H9 (cell line): Measurements from ENCODE around the gene DPYSL5. TPM values are rescaled to one million over a fixed set of nuclear protein-coding genes. Genes with fewer than 3 reads are reported as not detected.

Experiments used
- DNase-seq: peaks from one replicate; pipeline ENCODE4 v3.0.0-alpha.2; 2017
- H2AFZ ChIP-seq: one replicate; pipeline ENCODE4 v1.6.1; 2013; ENCODE audit warnings: mild to moderate bottlenecking, low read length, control low read depth, moderate library complexity
- H2AK5ac ChIP-seq: 2 replicates; pipeline ENCODE4 v1.6.1; 2013; ENCODE audit warnings: low read length, control low read depth, mixed read lengths; ENCODE audit not compliant: insufficient read length
- H2BK120ac ChIP-seq: one replicate; pipeline ENCODE4 v1.6.1; 2013; ENCODE audit warnings: low read depth, mild to moderate bottlenecking, low read length, control low read depth, inconsistent platforms; ENCODE audit not compliant: poor library complexity, severe bottlenecking
- H2BK12ac ChIP-seq: 2 replicates; pipeline ENCODE4 v1.6.1; 2013; ENCODE audit warnings: low read length, control low read depth, mixed read lengths, low read depth; ENCODE audit not compliant: insufficient read length
- H2BK15ac ChIP-seq: 2 replicates; pipeline ENCODE4 v1.6.1; 2013; ENCODE audit warnings: low read depth, low read length, control low read depth
- H2BK20ac ChIP-seq: one replicate; pipeline ENCODE4 v1.6.1; 2013; ENCODE audit warnings: low read depth, mild to moderate bottlenecking, low read length, control low read depth, inconsistent platforms; ENCODE audit not compliant: poor library complexity, severe bottlenecking
- H2BK5ac ChIP-seq: 2 replicates; pipeline ENCODE4 v1.6.1; 2013; ENCODE audit warnings: low read length, control low read depth, mixed read lengths; ENCODE audit not compliant: insufficient read length
- H3K14ac ChIP-seq: 2 replicates; pipeline ENCODE4 v1.6.1; 2013; ENCODE audit warnings: low read length, control low read depth; ENCODE audit not compliant: insufficient read depth
- H3K18ac ChIP-seq: 2 replicates; pipeline ENCODE4 v1.6.1; 2013; ENCODE audit warnings: low read depth, mild to moderate bottlenecking, mixed read lengths, low read length, control low read depth; ENCODE audit not compliant: insufficient read length
- H3K23ac ChIP-seq: 2 replicates; pipeline ENCODE4 v1.6.1; 2013; ENCODE audit warnings: low read length, control low read depth, mixed read lengths, low read depth; ENCODE audit not compliant: insufficient read length
- H3K23me2 ChIP-seq: 2 replicates; pipeline ENCODE4 v1.6.1; 2013; ENCODE audit warnings: low read depth, mild to moderate bottlenecking, mixed read lengths, low read length, control low read depth; ENCODE audit not compliant: insufficient read length, poor library complexity, severe bottlenecking
- H3K27ac ChIP-seq: 2 replicates; pipeline ENCODE4 v1.5.1; 2013; ENCODE audit warnings: low read length, control low read depth, mixed read lengths, low read depth; ENCODE audit not compliant: insufficient read length
- H3K27me3 ChIP-seq: 2 replicates; pipeline ENCODE4 v1.6.1; 2013; ENCODE audit warnings: low read length, control low read depth, inconsistent platforms; ENCODE audit not compliant: insufficient read depth
- H3K4ac ChIP-seq: 2 replicates; pipeline ENCODE4 v1.6.1; 2013; ENCODE audit warnings: low read depth, mild to moderate bottlenecking, control low read depth, inconsistent platforms, low read length, moderate library complexity
- H3K4me1 ChIP-seq: 2 replicates; pipeline ENCODE4 v1.6.1; 2013; ENCODE audit warnings: low read length, control low read depth, inconsistent platforms; ENCODE audit not compliant: insufficient read depth
- H3K4me2 ChIP-seq: 2 replicates; pipeline ENCODE4 v1.6.1; 2013; ENCODE audit warnings: low read length, control low read depth, mixed read lengths; ENCODE audit not compliant: insufficient read length, insufficient read depth
- H3K56ac ChIP-seq: 2 replicates; pipeline ENCODE4 v1.6.1; 2013; ENCODE audit warnings: low read depth, mild to moderate bottlenecking, mixed read lengths, low read length, control low read depth; ENCODE audit not compliant: insufficient read length
- H3K79me1 ChIP-seq: 2 replicates; pipeline ENCODE4 v1.6.1; 2013; ENCODE audit warnings: low read depth, mild to moderate bottlenecking, moderate library complexity, low read length, control low read depth, inconsistent platforms; ENCODE audit not compliant: insufficient read depth, poor library complexity, severe bottlenecking
- H3K79me2 ChIP-seq: 2 replicates; pipeline ENCODE4 v1.6.1; 2013; ENCODE audit warnings: low read length, control low read depth, inconsistent platforms; ENCODE audit not compliant: insufficient read depth
- H3K9ac ChIP-seq: 2 replicates; pipeline ENCODE4 v1.6.1; 2013; ENCODE audit warnings: low read length, control low read depth, mixed read lengths; ENCODE audit not compliant: insufficient read length; ENCODE audit errors: extremely low read depth
- H3K9me3 ChIP-seq: one replicate; pipeline ENCODE4 v1.6.1; 2013; ENCODE audit warnings: low read depth, low read length, inconsistent platforms; ENCODE audit not compliant: control insufficient read depth
- H3T11ph ChIP-seq: one replicate; pipeline ENCODE4 v1.6.1; 2013; ENCODE audit warnings: mild to moderate bottlenecking, low read length, control low read depth, inconsistent platforms
- H4K20me1 ChIP-seq: one replicate; pipeline ENCODE4 v1.6.1; 2013; ENCODE audit not compliant: control insufficient read depth, insufficient read length, insufficient read depth
- H4K5ac ChIP-seq: 2 replicates; pipeline ENCODE4 v1.6.1; 2013; ENCODE audit warnings: low read depth, mild to moderate bottlenecking, mixed read lengths, low read length, control low read depth; ENCODE audit not compliant: insufficient read length
- H4K8ac ChIP-seq: replicated peaks from 2 replicates; pipeline ENCODE4 v1.6.1; 2013; ENCODE audit warnings: low read length, control low read depth, mixed read lengths, low read depth; ENCODE audit not compliant: insufficient read length
- H4K91ac ChIP-seq: 2 replicates; pipeline ENCODE4 v1.6.1; 2013; ENCODE audit warnings: low read depth, mild to moderate bottlenecking, moderate library complexity, mixed read lengths, low read length, control low read depth; ENCODE audit not compliant: insufficient read length
- H3K27ac Mint-ChIP-seq, 3 experiments: 2 replicates in 2 of 3; 3 replicates in 1 of 3; pipeline ENCODE4 v1.8.0; 2020 to 2021; ENCODE audit warnings: mixed read lengths in 3 of 3, mild to moderate bottlenecking in 1 of 3, moderate library complexity in 1 of 3
- H3K27me3 Mint-ChIP-seq: 2 replicates; pipeline ENCODE4 v1.8.0; 2021; ENCODE audit warnings: low read depth, mild to moderate bottlenecking, moderate library complexity, mixed read lengths
- H3K36me3 Mint-ChIP-seq, 3 experiments: 2 replicates in 2 of 3; 3 replicates in 1 of 3; pipeline ENCODE4 v1.8.0; 2020 to 2021; ENCODE audit warnings: low read depth in 3 of 3, mixed read lengths in 3 of 3; ENCODE audit not compliant: insufficient read depth in 1 of 3
- H3K4me1 Mint-ChIP-seq, 2 experiments: 2 replicates each; pipeline ENCODE4 v1.8.0; 2020; ENCODE audit warnings: mixed read lengths in 2 of 2
- H3K4me3 Mint-ChIP-seq, 2 experiments: 2 replicates in 1 of 2; 3 replicates in 1 of 2; pipeline ENCODE4 v1.8.0; 2020 to 2021; ENCODE audit warnings: mild to moderate bottlenecking in 2 of 2, mixed read lengths in 2 of 2, moderate library complexity in 1 of 2
- H3K9me3 Mint-ChIP-seq, 2 experiments: 2 replicates in 1 of 2; 3 replicates in 1 of 2; pipeline ENCODE4 v1.8.0; 2020; ENCODE audit warnings: mild to moderate bottlenecking in 2 of 2, mixed read lengths in 2 of 2, moderate library complexity in 1 of 2
- WGBS: extraction: QIAGEN DNeasy Blood & Tissue Kit; methylation state at CpG from one replicate; pipeline ENCODE4 v1.1.7; 2013; ENCODE audit warnings: missing lambda C conversion rate, low lambda C conversion rate, mixed read lengths; ENCODE audit not compliant: insufficient read length; ENCODE audit errors: extremely low coverage; 5-methylcytosine and 5-hydroxymethylcytosine counted together
- total RNA-seq: library from RNA; stranded (reverse); gene quantifications from 2 replicates; pipeline ENCODE4 v1.2.1, GENCODE V29; 2021
- TF ChIP-seq, protein P1 (sequence below): fragments of 200-600 bp; sonication (generic); conservative IDR thresholded peaks from 3 replicates; pipeline ENCODE4 v1.8.0; 2021; ENCODE audit warnings: antibody characterized with exemption, mild to moderate bottlenecking

The DPYSL5 gene
- total RNA-seq, 1 experiment from 2014 or later, result 6.4 TPM

DNA sequence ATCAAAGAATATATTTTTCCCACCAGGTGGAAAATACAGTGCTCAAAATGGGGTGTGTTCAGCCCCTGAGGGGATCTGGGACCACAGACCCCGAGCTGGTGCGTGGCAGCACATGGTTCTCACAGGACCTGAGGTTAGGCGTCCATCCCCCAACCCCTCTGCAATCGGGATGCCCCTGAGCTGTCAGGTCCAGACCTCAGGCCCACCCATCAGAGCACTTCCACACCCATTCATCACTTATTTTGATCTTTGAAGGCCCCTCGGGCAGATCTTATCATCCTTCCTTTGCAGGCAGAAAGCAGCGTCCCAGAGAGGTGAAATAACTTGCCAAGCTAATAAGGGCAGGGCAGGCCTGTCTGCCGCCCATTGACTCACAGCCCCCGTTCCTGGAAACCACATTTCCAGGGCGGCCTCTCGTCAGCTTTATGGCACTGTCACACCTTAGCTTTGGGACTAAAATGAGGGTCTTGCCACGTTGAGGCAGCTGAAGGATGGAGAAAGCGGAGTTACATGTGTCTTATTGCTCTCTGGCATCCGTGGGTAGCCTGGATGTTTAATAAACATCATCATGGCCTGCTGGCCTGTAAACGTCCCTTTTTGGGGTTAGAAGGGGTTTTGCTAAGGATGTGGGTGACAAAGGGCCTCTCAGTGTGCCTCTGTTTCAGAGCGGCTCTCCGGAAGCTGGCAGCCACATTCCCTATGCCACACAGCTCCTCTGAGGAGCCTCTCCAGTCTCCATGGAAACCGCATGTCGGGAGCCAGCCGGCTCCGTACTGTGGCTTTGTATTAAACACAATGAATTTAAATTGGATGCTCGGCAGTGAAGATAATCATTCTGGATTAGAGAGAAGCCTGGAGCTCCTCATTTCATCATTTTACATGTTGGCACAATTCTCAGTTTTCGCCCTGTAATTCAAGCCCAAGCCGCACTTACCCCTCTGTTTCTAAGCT, 64.3 kb downstream of the DPYSL5 start:
- Histone ChIP-seq H3K23me2 (peaks cover 3% of the 10 kb centered on the region), H2AFZ (no peak overlapping the region), H3K9me3 (no peaks in the 10 kb centered on the region), H3T11ph (no peak overlapping the region), H3K56ac (no peak overlapping the region), H2BK120ac (no peak overlapping the region), H3K18ac (peak overlapping the region; percentile 22), H3K27ac (no peak overlapping the region), H3K4me1 (peaks cover 2% of the 10 kb centered on the region; the same call in 1 of the 2 replicates), H3K79me1 (no peaks in the 10 kb centered on the region), H3K14ac (no peak overlapping the region), H2BK15ac (no peak overlapping the region), H2BK12ac (no peak overlapping the region), H2AK5ac (no peak overlapping the region), H4K20me1 (no peaks in the 10 kb centered on the region), H3K4me2 (peak overlapping the region; percentile 19), H3K27me3 (no peaks in the 10 kb centered on the region), H3K23ac (no peak overlapping the region), H3K4ac (no peak overlapping the region), H3K79me2 (no peaks in the 10 kb centered on the region), H2BK20ac (no peak overlapping the region), H4K8ac (no peak overlapping the region), H4K91ac (no peak overlapping the region), H3K9ac (no peak overlapping the region), H2BK5ac (no peak overlapping the region), H4K5ac (no peak overlapping the region)
- TF ChIP-seq, protein P1, sequence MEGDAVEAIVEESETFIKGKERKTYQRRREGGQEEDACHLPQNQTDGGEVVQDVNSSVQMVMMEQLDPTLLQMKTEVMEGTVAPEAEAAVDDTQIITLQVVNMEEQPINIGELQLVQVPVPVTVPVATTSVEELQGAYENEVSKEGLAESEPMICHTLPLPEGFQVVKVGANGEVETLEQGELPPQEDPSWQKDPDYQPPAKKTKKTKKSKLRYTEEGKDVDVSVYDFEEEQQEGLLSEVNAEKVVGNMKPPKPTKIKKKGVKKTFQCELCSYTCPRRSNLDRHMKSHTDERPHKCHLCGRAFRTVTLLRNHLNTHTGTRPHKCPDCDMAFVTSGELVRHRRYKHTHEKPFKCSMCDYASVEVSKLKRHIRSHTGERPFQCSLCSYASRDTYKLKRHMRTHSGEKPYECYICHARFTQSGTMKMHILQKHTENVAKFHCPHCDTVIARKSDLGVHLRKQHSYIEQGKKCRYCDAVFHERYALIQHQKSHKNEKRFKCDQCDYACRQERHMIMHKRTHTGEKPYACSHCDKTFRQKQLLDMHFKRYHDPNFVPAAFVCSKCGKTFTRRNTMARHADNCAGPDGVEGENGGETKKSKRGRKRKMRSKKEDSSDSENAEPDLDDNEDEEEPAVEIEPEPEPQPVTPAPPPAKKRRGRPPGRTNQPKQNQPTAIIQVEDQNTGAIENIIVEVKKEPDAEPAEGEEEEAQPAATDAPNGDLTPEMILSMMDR, result no peak
- peaks cover 4 to 22% of the 10 kb centered on the region in 2 experiments for H3K4me1 Mint-ChIP-seq
- no peaks in the 10 kb centered on the region; a peak in 1 of 5 replicates for H3K9me3 Mint-ChIP-seq
- no CpG with 5 or more reads among the region's 23 CpGs for WGBS
- peaks cover 0 to 14% (median 4%) of the 10 kb centered on the region in 3 experiments; a peak in 3 of 7 replicates for H3K36me3 Mint-ChIP-seq
- peak overlapping the region in 2 of 3 experiments; percentile 28 to 92; a peak in 3 of 7 replicates for H3K27ac Mint-ChIP-seq
- H3K27me3 Mint-ChIP-seq, result peaks cover 7% of the 10 kb centered on the region
- peak; percentile 64 for DNase-seq
- peak overlapping the region; percentile 35 to 72; a peak in 4 of 5 replicates for H3K4me3 Mint-ChIP-seq
